Stomach (tissue), 4 donors: ENCODE data around the gene KCNG4.

ENCODE experiments used
- CTCF ChIP-seq, 7 experiments: fragments of 450-650 bp in 4 of 7; fragments of 200-600 bp in 3 of 7; sonication (generic) in 3 of 7; IDR thresholded peaks; one replicate each; pipeline ENCODE4 v1.5.1; 2016 to 2019; ENCODE audit warnings: antibody characterized with exemption in 7 of 7, control low read depth in 2 of 7, mild to moderate bottlenecking in 1 of 7
- EP300 ChIP-seq: sonication (generic); formaldehyde crosslinking; IDR thresholded peaks from one replicate; pipeline ENCODE4 v1.6.1; 2017; ENCODE audit warnings: antibody characterized with exemption
- POLR2A ChIP-seq, 4 donors: fragments of 450-650 bp; IDR thresholded peaks; one replicate each; pipeline ENCODE4 v1.6.1; 2016; ENCODE audit warnings: antibody characterized with exemption in 4 of 4, control low read depth in 2 of 4, mild to moderate bottlenecking in 1 of 4, moderate library complexity in 1 of 4
- POLR2AphosphoS5 ChIP-seq, 3 donors: sonication (generic); formaldehyde crosslinking; IDR thresholded peaks; one replicate each; pipeline ENCODE4 v1.6.1; 2016; ENCODE audit warnings: antibody characterized with exemption in 3 of 3

DNA sequence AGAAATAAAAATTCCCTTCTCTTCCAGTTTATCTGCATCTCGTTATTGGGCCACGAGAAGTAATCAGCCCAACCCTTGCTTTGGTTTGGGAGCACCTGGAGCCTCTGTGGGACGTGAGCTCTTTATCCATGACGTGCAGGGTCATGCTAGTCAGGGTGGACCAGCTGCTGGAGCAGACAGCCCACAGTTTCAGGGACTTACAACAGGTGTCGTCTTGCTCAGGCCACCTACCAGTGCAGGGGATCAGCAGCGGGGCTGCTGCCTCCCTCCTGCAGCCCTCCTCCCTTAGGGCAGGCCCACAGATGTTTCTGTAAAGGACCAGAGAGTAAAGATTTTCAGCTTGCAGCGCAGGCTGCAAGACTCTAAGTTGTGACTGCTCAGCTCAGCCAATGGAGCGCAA, 31.9 kb downstream of the KCNG4 start:
- no peak for TF ChIP-seq POLR2A (IDR thresholded peaks at IDR 0.05)
- TF ChIP-seq CTCF (IDR thresholded peaks at IDR 0.05): no peak
- no peak for TF ChIP-seq POLR2AphosphoS5 (IDR thresholded peaks at IDR 0.05)
- TF ChIP-seq EP300: no peak
